Muscle layer of colon (tissue), 2 donors: ENCODE results near the gene C1orf21.

ENCODE experiments used
- H3K27ac ChIP-seq: one replicate; pipeline ENCODE4 v1.7.0; 2013; ENCODE audit warnings: low read depth, mild to moderate bottlenecking, low read length, moderate library complexity
- H3K27me3 ChIP-seq, 2 donors: one replicate each; pipeline ENCODE4 v1.7.0; 2013; ENCODE audit warnings: low read length in 2 of 2, mild to moderate bottlenecking in 2 of 2; ENCODE audit not compliant: insufficient read depth in 2 of 2, control insufficient read depth in 1 of 2
- H3K36me3 ChIP-seq: one replicate; pipeline ENCODE4 v1.7.0; 2013; ENCODE audit warnings: mild to moderate bottlenecking, low read length; ENCODE audit not compliant: insufficient read depth
- H3K4me1 ChIP-seq: one replicate; pipeline ENCODE4 v1.7.0; 2013; ENCODE audit warnings: mild to moderate bottlenecking, low read length; ENCODE audit not compliant: insufficient read depth
- H3K4me3 ChIP-seq, 2 donors: one replicate each; pipeline ENCODE4 v1.7.0; 2013; ENCODE audit warnings: low read length in 2 of 2, low read depth in 1 of 2, mild to moderate bottlenecking in 1 of 2, moderate library complexity in 1 of 2
- H3K9ac ChIP-seq: one replicate; pipeline ENCODE4 v1.7.0; 2013; ENCODE audit warnings: low read length
- H3K9me3 ChIP-seq: one replicate; pipeline ENCODE4 v1.7.0; 2013; ENCODE audit warnings: mild to moderate bottlenecking, low read length
- donor health status: abdominal sarcoma.
- donor health status: Adenocarcinoma of cecum.

Gene C1orf21

DNA sequence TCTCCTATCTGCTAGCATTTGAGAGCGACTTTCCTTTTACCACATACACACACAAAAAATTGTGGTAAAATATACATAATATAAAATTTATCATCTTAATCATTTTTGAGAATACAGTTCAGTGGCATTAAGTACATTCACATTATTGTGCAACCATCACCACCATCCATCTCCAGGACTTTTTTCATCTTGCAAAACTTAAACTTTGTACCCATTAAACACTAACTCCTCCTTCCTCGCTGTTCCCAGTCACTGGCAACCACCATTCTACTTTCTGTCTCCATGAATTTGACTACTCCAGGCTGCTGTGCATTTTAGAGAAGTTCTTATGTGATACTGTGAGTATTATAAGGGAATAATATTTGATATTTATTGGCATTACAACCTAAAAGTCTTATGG lies 181.3 kb downstream of the C1orf21 start:
- Histone ChIP-seq H3K27me3 (no peaks in the 10 kb centered on the region), H3K4me1 (peaks cover 5% of the 10 kb centered on the region), H3K9me3 (no peaks in the 10 kb centered on the region), H3K27ac (no peak overlapping the region), H3K4me3 (no peak overlapping the region), H3K9ac (no peak overlapping the region), H3K36me3 (no peaks in the 10 kb centered on the region)

DNA sequence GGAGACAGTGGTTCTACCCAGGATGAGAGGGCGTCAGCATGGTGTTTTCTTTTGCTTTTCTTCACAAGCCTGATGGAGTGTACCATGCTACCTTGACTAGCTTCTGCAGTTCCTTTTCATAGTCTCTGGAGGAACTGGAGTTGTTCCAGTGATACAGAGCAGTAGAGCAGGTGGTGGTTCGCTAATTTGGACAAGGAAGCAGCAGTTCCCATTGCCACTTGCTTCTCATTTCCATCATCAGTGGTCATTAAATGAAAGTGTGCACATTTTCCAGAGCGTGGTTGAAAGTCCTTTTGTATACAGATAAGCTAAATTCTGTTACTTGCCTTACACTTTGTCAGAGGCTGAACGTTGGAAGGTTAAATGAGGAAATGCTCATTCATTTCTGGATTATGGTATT lies 182.3 kb downstream of the C1orf21 start:
- Histone ChIP-seq H3K27ac (no peak overlapping the region), H3K9ac (no peak overlapping the region), H3K27me3 (no peaks in the 10 kb centered on the region), H3K36me3 (no peaks in the 10 kb centered on the region), H3K4me3 (no peak overlapping the region), H3K9me3 (no peaks in the 10 kb centered on the region), H3K4me1 (no peaks in the 10 kb centered on the region)

DNA sequence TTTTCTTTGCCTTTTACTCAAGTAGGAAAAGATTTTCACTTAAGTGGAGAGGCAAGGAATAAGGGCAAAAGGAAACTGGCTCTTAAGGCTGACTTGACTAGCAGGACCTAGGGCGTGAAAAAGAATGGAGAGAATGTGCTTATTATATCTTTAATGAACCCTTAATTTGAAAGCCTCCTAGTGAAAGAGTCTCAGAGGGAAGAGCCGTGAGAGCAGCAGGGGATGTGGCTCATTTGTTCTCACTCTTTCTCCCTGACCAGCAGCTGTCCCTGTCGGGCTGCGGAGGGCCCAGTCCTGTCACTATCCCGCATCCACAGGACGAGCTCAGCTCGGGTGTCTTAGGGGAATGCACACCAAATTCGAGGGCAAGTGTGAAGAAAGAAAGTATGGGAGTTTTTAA lies 187.8 kb downstream of the C1orf21 start:
- Histone ChIP-seq H3K4me1 (peaks cover 8% of the 10 kb centered on the region), H3K27ac (no peak overlapping the region), H3K36me3 (no peaks in the 10 kb centered on the region), H3K27me3 (no peaks in the 10 kb centered on the region), H3K4me3 (no peak overlapping the region), H3K9ac (no peak overlapping the region), H3K9me3 (no peaks in the 10 kb centered on the region)

DNA sequence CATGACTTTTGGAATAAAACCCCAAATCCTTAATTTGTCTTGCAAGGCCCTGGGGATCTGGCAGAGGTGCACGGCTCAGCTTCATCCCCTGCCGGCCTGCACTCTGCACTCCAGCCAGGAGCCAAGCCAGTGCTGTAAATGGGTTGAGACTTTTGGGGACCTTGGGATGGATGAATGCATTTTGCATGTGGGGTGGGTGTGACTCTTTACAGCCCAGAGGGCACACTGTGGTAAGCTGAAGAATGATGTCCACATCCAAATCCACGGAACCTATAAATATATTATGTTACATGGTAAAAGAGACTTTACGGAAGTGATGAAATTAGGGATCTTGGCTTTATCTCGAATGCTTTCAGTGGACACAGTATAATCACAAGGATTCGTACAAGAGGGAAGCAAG lies 190.0 kb downstream of the C1orf21 start:
- Histone ChIP-seq H3K36me3 (no peaks in the 10 kb centered on the region), H3K4me3 (no peak overlapping the region), H3K4me1 (peaks cover 8% of the 10 kb centered on the region), H3K27me3 (no peaks in the 10 kb centered on the region), H3K27ac (no peak overlapping the region), H3K9ac (no peak overlapping the region), H3K9me3 (no peaks in the 10 kb centered on the region)

DNA sequence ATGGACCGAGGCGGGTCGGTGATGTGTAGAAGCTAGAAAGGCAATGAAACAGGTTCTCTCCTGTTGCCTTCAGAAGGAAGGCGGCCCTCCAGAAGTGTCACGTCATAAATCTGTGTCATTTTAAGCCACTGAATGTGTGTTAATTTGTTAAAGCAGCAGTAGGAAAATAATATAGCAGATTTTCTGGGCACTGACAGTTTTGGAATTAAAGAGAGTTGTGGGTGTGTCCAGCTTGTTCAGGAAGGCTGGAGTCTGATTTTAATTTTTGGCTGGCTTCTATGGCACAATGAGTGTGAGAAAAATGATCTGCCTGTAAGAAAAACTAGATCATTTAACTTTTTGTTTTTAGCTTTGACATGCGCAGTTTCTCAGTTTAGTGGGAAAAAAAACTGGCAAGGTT lies 190.5 kb downstream of the C1orf21 start:
- H3K36me3 ChIP-seq, result no peaks in the 10 kb centered on the region
- no peak overlapping the region for H3K27ac ChIP-seq
- peaks cover 8% of the 10 kb centered on the region for H3K4me1 ChIP-seq
- no peaks in the 10 kb centered on the region for H3K9me3 ChIP-seq
- H3K9ac ChIP-seq, result no peak overlapping the region
- no peaks in the 10 kb centered on the region for H3K27me3 ChIP-seq
- no peak overlapping the region for H3K4me3 ChIP-seq

DNA sequence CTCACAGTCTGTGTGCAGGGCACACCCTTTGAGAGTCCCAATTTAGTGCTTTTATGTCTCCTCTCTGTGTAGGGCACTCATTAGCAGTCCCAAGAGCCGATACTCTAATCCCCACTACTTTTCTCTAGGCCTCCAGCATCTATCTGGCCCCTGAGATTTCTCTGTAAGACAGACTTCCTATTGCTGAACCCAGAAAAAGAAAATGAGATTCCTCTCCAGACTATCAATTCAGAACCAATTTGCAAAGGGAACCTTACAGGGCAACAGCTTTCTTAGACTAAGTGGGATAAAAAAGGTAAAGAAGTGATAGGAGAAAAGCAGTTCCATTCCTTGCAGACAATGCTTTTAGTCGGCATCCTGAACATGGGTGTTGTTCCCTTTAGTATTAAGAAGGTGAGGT lies 195.6 kb downstream of the C1orf21 start:
- no peaks in the 10 kb centered on the region for H3K9me3 ChIP-seq
- peaks cover 8% of the 10 kb centered on the region for H3K4me1 ChIP-seq
- no peak overlapping the region for H3K9ac ChIP-seq
- H3K27me3 ChIP-seq, result no peaks in the 10 kb centered on the region
- H3K36me3 ChIP-seq, result no peaks in the 10 kb centered on the region
- no peak overlapping the region for H3K27ac ChIP-seq
- no peak overlapping the region for H3K4me3 ChIP-seq

DNA sequence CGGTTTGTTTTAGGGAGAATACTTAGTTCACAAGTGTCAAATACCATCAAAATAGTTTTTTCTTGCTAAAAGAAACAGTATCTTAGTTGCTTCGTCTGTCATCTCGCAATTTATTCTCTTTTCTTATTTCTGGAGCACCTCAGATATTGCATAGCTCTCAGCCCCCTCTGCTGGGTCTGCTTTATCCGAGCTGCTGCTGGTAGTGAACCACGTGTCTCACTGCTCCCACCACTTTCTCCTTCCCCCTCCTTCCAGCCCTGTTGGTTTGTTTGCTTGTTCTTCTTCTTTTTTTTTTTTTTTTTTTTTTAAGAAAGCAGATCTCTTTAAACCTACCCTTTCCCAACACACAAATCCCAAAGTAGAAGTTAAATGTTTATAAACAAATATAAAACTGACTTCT lies 197.0 kb downstream of the C1orf21 start:
- Histone ChIP-seq H3K4me3 (no peak overlapping the region), H3K27me3 (no peaks in the 10 kb centered on the region), H3K9me3 (no peaks in the 10 kb centered on the region), H3K36me3 (no peaks in the 10 kb centered on the region), H3K9ac (no peak overlapping the region), H3K4me1 (no peaks in the 10 kb centered on the region), H3K27ac (no peak overlapping the region)

DNA sequence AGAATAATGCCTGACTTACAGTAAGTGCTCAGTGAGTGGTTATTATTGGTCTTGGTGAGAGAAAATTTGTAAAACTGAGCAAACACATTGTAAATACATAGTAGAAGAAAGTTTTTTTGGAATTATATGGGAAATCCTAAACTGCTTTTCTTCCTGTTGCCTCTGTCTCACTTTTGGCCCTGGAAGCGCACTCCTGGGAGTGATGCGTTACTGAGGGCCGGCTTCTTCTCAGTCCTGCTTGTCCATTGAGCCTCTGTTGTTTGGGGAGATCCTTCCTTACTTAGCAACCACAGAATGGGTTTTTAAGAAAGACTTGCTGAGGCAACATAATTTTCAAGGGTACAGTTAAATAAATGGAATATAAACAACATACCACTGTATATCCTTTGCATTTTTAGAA lies 201.9 kb downstream of the C1orf21 start:
- H3K36me3 ChIP-seq, result peaks cover 4% of the 10 kb centered on the region
- H3K9ac ChIP-seq, result no peak overlapping the region
- no peaks in the 10 kb centered on the region for H3K9me3 ChIP-seq
- H3K4me3 ChIP-seq, result no peak overlapping the region
- peaks cover 11% of the 10 kb centered on the region for H3K4me1 ChIP-seq
- H3K27me3 ChIP-seq, result no peaks in the 10 kb centered on the region
- H3K27ac ChIP-seq, result no peak overlapping the region

DNA sequence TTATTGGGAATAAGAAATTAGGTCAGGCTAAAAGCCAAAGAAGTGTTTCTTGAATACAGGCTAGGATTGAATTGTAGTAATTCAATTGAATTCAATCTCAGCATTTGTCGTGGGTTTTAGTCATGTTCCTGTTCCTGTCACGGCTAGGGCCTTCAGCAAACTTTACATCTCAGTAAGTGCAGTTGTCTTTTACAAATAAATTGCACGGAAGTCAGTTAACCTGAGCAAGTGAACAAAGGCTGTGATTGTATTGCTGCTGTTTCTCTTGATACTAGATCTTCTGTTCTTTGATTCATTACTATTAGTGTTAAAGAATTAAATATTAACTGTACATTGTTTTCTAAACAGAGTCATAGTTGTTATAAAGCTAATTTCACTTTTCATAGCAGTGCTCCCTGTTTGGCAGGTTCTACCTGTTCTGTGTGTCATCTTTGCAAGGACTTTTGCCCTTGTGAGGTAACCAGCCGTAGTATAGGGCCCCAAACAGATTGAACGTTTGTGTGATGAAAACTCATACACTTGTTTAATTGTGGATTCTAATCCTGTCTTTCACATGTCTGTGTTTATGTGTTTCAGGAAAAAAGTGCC lies 203.4 kb downstream of the C1orf21 start:
- H3K27me3 ChIP-seq, result no peaks in the 10 kb centered on the region
- no peak overlapping the region for H3K9ac ChIP-seq
- no peak overlapping the region for H3K4me3 ChIP-seq
- H3K9me3 ChIP-seq, result no peaks in the 10 kb centered on the region
- H3K36me3 ChIP-seq, result peaks cover 4% of the 10 kb centered on the region
- H3K27ac ChIP-seq, result no peak overlapping the region
- H3K4me1 ChIP-seq, result peaks cover 11% of the 10 kb centered on the region

DNA sequence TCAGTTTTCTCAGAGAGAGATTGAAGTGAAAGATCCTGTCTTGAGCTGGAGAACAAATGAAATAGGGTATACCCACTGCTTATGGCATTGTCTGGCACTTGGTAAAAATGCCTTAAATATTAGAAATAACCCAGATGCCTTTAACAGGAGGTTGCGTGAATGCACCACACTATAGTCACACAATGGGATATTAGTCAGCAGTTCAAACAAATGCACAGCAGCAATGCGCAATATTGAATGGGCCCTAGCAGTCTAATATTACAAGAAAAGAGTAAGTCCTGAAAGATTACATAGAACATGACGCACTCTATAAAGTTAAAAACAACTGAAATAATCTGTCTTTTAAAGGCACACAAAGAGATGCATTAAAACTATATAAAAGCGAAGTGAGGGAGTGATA lies 206.8 kb downstream of the C1orf21 start:
- H3K4me3 ChIP-seq, result no peak overlapping the region
- peaks cover 11% of the 10 kb centered on the region for H3K4me1 ChIP-seq
- H3K9me3 ChIP-seq, result no peaks in the 10 kb centered on the region
- H3K27me3 ChIP-seq, result no peaks in the 10 kb centered on the region
- H3K36me3 ChIP-seq, result peaks cover 4% of the 10 kb centered on the region
- H3K27ac ChIP-seq, result no peak overlapping the region
- H3K9ac ChIP-seq, result no peak overlapping the region

DNA sequence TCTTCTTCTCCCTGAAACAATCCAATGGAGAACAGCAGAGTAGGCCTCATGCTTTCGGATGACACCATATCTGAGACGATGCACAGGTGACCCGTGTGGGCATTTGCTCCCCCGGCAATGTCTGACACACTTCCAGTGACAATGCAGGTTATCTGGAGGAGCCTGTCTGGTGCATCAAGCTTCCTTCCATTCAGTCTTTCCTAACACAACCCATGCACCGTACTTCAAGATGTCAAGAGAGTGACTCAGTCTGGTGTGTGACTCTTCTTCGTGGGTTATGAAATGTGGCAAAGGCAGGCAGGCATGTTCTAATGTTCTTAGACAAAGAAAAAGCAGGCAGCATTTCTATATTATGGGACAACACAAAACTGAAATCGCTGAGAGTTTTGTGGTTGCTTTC lies 208.8 kb downstream of the C1orf21 start:
- Histone ChIP-seq H3K9me3 (no peaks in the 10 kb centered on the region), H3K4me3 (no peak overlapping the region), H3K36me3 (peaks cover 4% of the 10 kb centered on the region), H3K27me3 (no peaks in the 10 kb centered on the region), H3K9ac (no peak overlapping the region), H3K4me1 (peaks cover under 1% of the 10 kb centered on the region), H3K27ac (no peak overlapping the region)

DNA sequence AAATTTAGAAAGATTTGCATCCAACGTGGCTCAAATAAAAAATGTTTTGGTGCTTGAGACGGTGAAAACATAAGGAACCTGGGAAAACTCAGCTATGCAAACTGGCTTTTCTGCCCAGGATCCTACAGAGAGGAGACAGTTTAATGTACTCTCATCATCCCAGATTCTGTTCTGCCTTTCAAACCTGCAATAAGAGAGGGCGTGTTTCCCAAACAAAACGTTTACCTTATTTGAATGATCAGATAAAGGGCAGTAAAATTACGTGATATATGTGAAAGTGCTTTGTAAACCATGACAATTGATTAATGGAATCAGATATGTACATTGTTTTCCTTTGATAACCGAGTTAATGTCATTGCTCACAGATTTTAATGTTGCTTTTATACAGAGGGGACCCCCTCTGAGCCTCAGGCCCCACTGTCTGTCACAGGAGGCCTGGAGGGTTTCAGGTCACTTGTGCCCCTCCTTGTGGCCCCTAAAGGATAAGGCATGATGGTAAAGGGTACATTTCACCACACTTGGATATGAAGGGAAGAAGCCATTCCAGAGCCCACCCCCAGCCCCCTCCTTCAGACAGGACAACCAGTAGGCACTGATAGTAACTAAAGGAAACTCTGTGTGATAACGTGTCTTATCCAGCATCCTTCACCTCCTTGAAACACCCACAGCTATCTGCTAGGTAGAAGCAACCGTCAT lies 210.3 kb downstream of the C1orf21 start:
- no peaks in the 10 kb centered on the region for H3K27me3 ChIP-seq
- no peaks in the 10 kb centered on the region for H3K9me3 ChIP-seq
- no peak overlapping the region for H3K9ac ChIP-seq
- H3K4me3 ChIP-seq, result no peak overlapping the region
- H3K27ac ChIP-seq, result no peak overlapping the region
- peaks cover 4% of the 10 kb centered on the region for H3K36me3 ChIP-seq
- H3K4me1 ChIP-seq, result no peaks in the 10 kb centered on the region
